GM12892 (cell line): ENCODE measurements around the gene DPYSL4.

ENCODE experiments used
- DNase-seq: peaks from one replicate; pipeline ENCODE4 v3.0.0; 2011; ENCODE audit not compliant: insufficient read length
- FAIRE-seq: peaks from 2 replicates; lab custom pipeline; 2011; peaks lifted over from hg19 to GRCh38; lab: Jason Lieb, UNC
- POLR2A ChIP-seq: IDR thresholded peaks from 2 replicates; pipeline ENCODE4 v1.6.1; 2011; ENCODE audit warnings: low read depth, low read length, control low read depth
- POLR2AphosphoS5 ChIP-seq: IDR thresholded peaks from 2 replicates; pipeline ENCODE4 v1.6.1; 2011; ENCODE audit warnings: low read depth, low read length, control low read depth
- TAF1 ChIP-seq: IDR thresholded peaks from 2 replicates; pipeline ENCODE4 v1.6.1; 2011; ENCODE audit warnings: low read depth, mild to moderate bottlenecking, control low read depth, low read length, borderline replicate concordance

The DPYSL4 gene

GRCh38 chr10:132189016-132189415 lies 2.3 kb downstream of the DPYSL4 start:
- DNase-seq (no peak), FAIRE-seq (no peak)
- TF ChIP-seq TAF1: no peak
- no peak for TF ChIP-seq POLR2A
- no peak for TF ChIP-seq POLR2AphosphoS5

GRCh38 chr10:132189810-132190422 lies 3.2 kb downstream of the DPYSL4 start:
- FAIRE-seq: no peak
- TF ChIP-seq TAF1 (no peak), POLR2A (no peak), POLR2AphosphoS5 (no peak)

GRCh38 chr10:132192076-132192975 lies 5.6 kb downstream of the DPYSL4 start:
- no peak for TF ChIP-seq POLR2AphosphoS5
- TF ChIP-seq POLR2A: no peak
- TF ChIP-seq TAF1: no peak
- no peak for DNase-seq
- FAIRE-seq: no peak

More at GRCh38 chr10:132189810-132190422, 3.2 kb downstream of the DPYSL4 start:
- no peak for DNase-seq

DNA sequence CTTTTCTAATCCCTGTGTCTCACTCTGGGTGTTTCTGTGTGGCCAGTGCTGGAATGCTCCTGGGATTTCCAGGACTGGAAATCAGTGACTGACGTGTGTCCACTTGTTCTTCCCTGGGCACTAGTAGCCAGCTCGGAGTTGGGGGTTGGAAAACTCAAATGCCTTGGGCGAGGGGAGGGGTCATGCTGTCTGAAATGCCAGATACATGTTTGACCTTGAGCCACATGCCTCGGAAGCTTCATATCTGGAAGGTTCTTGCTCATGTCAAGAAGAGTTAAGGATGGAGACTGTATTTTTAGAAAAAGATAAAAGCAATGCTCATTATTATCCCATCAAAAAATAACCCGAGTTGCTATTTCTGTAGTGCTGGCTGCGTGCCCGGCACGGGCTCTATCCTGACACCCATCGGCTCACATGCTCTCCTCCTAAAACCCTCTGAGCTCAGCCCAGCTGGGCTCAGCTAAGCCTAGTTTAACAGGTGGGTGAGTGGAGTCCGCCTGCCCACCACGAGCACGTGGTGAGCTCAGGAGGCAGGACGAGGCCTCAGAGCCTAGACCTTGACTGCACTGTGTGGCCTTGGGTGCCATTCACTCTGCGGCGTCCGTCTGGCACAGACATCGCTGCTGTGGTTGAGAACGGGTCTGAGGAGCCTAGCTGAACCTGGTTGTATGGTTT lies 6.4 kb downstream of the DPYSL4 start:
- FAIRE-seq: no peak
- no peak for TF ChIP-seq TAF1
- no peak for TF ChIP-seq POLR2A
- TF ChIP-seq POLR2AphosphoS5: no peak
- DNase-seq: no peak

DNA sequence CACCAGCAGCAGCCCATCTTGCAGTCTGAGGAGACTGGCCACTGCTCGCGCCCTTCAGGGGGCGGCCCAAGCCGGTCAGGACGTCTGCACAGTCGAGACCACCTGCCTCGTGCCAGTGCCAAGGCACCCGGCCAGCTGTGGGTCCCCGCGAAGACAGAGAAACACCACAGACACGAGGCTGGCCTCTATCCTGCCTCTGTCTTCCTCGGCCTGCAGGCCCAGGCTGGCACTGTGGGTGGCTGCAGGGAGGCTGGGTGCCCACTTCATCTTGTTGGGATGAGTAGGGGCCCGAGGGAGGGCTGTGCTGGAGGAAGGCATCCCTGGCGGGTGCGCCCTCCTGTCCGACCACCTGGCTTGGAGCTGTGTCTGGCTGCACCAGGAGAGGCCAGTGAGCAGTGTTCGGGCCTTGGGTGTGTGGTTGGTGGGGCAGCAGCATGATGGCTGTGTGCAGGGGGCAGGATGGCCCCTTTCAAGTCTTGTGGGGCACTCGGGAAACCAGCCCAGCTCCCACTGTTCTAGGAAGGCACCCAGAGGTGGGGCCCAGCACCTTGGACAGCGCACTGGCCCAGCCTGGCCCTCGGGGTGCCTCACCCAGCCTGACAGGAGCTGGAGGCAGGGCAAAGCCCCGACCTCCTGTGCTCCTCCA lies 7.3 kb downstream of the DPYSL4 start:
- no peak for TF ChIP-seq POLR2AphosphoS5
- no peak for TF ChIP-seq TAF1
- no peak for TF ChIP-seq POLR2A
- FAIRE-seq: no peak
- no peak for DNase-seq

GRCh38 chr10:132194726-132195125 lies 8.0 kb downstream of the DPYSL4 start:
- FAIRE-seq: no peak
- DNase-seq: no peak
- TF ChIP-seq POLR2A: no peak
- no peak for TF ChIP-seq TAF1
- TF ChIP-seq POLR2AphosphoS5: no peak

- TF ChIP-seq TAF1 (no peak), POLR2A (no peak)
- DNase-seq (no peak), FAIRE-seq (no peak)
Observed at GRCh38 chr10:132195366-132196075, 8.8 kb downstream of the DPYSL4 start.

DNA sequence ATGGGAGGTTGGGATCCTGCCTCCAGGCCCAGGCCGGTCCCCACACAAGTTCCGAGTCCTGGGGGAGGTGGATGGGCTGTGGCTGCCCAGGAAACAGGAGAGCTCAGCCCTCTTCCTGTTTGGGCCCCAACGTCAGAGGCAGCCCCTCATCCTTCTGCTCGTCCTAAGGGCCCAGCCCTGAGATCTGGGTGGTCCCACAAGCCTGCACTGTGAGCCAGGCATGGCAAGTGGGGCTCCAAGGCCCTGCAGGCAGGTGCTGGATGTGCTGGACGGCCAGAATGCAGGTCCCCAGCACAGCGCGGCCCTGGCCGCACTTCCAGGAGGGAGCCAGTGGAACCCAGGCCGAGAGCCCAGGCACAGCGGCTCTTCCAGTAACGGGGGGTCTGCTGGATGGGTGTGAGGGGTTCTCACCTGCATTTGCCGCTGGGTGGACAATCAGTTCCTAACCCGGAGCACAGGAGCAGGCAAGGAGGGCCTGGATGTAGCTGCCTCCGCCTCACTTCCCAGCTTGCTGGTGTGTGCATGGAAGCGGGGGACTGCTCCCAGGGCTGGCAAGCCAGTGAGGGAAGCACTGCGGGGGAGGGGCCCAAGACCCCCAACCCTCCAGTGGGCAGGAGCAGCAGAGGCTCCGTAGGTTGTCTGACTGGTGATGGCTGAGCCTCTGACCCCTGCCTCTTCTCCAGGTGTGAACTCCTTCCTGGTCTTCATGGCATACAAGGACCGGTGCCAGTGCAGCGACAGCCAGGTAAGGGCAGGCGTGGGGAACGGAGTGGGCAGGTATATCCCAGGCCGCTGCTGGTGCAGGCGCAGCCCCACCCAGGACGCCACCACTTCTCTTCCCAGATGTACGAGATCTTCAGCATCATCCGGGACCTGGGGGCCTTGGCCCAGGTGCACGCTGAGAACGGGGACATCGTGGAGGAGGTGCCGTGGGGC lies 9.7 kb downstream of the DPYSL4 start:
- no peak for TF ChIP-seq POLR2AphosphoS5
- no peak for TF ChIP-seq POLR2A
- no peak for TF ChIP-seq TAF1
- DNase-seq: no peak
- FAIRE-seq: no peak

DNA sequence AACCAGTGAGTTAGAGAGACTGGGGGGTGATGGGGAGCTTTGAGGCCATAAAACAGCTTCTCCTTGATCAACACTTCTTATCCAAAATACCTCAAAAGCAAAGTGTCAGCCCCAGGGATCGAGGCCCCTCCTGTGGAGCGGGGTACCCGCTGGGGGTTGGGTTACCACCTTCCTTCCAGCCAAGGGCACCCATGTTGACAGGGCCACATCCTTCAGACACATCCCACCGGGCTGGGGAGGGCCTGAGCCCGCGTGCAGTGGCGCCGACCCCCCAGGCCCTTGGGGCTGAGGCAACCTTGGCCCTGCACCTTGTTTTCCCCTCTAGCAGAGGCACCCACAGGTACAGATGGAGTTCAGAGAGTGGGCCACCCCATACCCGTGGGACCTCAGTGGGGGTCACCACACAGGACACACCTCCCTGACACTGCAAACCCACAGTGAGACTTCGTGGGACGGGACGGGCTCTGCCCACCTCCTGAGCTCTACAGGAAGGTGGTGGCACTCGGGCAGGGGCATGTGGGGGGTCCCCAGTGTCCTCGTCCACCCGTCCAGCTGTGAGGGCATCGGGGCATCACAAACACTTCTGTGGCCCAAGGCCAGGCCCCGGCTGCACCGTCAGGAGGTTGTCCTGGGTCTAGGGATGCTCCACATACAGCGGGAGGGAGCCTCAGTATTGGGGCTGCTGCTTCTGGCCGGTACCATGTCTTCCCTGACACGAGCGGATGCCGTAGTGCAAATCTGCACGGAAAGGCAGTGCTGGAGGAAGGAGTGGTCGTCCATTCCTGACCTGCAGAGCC lies 10.7 kb downstream of the DPYSL4 start:
- DNase-seq (no peak), FAIRE-seq (no peak)
- TF ChIP-seq POLR2AphosphoS5 (no peak), TAF1 (no peak), POLR2A (no peak)

DNA sequence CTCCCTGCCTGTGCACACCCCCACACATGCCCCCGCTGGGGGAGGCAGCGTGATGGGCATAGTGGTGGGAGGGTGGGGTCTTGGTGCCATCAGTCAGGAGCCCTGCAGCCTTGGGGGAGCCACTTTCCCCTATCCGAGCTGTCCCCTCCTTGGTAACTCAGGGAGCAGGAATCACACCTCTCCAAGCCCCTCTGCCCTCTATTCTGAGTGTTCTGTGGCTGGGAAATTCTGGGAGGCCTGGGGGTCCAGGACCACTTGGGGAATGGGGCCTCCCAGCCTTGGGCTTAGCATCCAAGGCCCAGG lies 11.3 kb downstream of the DPYSL4 start:
- DNase-seq (no peak), FAIRE-seq (no peak)

More for the DNA sequence above, 11.3 kb downstream of the DPYSL4 start:
- no peak for TF ChIP-seq POLR2A
- no peak for TF ChIP-seq POLR2AphosphoS5
- TF ChIP-seq TAF1: no peak
